HG02798 (cell line): Measurements from ENCODE around the gene ACER2.

Experiments
- ATAC-seq: cut with Tn5 transposase; IDR thresholded peaks from one replicate; pipeline ENCODE4 v1.9.1; 2021; ENCODE audit warnings: mild to moderate bottlenecking; ENCODE audit not compliant: unreplicated experiment, poor library complexity

ACER2 gene

DNA sequence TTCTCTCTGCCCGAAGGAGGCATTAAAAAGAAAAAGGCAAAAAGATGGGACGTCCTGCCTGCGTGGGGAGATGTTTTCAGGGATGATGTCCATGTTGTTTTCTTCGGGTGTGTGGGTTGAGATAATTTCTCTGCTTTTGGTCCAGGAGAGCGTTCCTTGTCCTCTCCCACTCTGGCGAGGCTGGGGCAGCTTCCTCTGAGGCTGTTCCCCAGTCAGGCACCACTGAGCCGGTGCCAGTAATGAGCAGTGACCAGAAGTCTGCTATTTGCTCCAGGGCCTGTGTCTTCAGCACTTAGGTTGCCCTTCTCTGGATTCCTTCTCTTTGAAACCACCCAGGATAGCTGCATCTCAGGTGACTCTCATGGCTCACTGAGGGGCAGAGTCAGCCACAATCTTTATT lies 71.5 kb downstream of the ACER2 start:
- ATAC-seq = no peak

DNA sequence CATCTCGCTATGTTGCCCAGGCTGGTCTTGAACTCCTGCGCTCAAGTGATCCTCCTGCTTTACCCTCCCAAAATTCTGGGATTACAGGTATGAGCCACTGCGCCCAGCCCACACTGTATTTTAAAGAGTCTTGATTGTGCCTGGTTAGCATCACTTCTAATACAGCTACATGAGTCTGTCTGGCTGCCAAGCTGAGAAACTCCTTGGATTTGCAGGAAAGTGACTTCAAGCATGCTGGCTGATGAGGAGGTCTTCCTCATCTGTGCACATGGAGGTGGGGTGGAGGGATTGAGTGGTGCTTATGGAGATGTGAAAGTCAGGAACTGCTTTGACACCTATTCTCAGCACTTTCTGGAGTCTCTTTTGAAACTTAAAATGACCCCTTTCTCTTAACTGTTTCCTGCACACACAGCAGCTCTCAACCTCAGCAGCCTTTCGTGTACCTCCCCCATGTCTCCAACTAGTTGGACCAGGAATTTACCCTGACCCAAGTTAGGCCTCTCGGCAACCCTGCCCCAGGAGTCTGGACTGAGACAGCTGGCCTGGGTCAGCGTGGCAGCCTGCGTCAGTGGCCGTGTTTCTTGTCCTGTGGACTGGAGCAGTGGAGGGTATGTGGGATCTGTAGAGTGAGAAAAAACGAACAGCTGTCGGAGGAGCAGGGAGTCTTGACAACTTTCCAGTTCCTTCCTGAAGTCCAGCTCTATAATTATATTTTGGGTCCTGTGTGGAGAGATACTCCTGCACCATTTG lies 72.5 kb downstream of the ACER2 start:
- ATAC-seq = no peak

DNA sequence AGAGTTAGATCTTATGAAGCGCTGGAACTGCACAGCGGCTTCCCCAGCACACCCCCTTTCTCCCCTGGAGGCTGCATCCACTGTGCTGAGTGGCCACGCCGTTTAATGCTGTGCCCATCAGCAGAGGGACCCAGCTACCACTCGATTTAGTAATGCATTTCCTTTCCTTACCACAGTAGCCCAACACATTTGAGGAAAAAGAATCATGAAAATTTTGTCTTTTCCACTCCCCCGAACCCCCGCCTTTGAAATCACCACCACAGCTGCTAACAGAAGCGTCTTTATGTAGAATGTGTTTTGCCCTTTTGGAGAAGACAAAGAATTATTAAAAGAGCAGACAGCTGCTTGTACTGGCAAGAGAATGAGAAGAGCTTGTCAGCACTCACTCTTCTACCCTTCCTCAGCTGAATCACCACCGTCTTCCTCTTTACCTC lies 73.2 kb downstream of the ACER2 start:
- no peak for ATAC-seq

DNA sequence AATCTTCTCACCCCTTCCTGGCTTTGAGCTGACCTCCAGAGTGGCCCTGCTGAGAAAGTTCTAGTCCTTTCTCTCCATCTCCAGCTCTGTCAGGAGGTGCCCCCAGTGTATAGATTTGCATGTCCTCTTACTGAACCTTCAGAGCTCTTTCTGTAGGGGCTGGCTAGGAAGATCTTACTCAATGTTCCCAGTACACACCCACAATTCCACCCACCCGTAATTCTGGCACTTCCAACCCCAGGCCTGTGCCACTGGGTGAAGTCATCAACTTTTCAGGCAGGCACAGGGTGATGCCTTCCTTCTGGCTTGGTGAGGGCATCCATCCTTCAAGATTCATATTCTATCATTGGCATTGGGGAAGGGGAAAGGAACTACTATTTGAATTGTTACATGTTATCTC lies 75.9 kb downstream of the ACER2 start:
- ATAC-seq = no peak

DNA sequence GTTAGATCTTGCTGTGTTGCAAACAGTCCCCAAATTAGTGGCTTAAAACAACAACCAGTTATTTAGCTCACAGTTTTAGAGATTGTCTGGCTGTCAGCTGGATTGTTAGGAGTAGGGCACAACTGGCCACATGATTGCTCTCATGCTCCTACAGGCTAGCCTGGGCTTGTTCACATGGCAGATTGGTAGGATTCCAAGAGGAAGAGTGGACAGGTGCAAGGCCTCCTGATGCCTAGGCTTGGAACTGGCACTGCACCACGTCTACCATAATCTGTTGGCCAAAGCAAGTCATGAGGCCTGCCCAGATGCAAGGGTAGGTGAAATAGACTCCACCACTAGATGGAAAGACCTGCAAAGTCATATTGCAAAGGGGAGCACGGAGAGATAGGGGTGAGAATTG lies 76.4 kb downstream of the ACER2 start:
- ATAC-seq = no peak

DNA sequence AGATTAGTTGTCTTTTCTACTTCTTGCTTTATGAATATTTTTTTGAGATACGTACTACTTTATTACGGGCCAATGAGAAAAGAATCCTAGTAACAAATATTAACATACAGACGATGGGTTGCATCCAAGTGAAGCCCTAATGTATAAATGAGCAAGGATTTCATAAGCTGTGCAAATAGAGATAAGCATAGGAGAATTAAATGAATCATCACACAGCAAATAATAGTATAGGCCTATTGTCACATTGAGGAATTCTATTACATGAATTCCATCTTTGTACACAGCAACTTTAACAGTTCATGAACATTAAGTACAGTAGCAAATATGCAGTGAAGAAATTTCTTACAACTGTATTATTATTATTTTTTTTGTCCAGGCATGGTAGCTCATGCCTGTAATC lies 78.0 kb downstream of the ACER2 start:
- ATAC-seq = no peak

DNA sequence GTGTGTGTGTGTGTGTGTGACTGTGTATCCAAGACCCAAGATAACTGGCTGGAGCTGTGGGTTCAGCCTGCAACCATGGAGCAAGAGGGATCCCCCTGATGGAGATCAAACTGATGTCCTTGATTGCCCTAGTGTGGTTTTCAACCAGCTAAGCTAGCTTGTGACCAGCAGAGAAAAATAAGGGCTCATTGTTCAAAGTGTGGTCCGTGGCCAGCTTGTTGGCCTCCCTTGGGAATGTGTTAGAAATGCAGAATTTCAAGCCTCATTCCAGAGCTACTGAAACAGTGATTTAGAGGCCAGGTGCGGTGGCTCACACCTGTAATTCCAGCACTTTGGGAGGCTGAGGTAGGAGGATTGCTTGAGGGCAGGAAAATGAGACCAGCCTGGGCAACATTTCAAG lies 79.9 kb downstream of the ACER2 start:
- ATAC-seq = no peak

DNA sequence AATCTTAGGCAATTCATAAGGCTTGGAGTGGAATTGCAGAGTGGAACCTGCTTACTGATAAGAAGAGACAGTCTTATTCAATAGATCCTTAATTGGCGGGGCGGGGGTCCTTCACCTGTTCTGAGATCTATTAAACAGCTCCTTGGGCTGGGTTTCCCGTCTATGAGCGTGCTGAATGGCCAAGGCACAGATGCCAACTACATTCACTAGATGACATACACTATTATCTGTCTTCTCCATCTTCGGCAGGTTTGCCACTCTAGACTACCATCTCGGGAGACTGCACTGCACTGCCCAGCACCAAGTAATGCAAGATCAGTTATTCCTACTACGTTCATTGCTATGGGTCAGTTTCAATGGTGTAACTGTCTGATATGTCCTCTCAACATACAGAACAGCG lies 81.5 kb downstream of the ACER2 start:
- no peak for ATAC-seq

DNA sequence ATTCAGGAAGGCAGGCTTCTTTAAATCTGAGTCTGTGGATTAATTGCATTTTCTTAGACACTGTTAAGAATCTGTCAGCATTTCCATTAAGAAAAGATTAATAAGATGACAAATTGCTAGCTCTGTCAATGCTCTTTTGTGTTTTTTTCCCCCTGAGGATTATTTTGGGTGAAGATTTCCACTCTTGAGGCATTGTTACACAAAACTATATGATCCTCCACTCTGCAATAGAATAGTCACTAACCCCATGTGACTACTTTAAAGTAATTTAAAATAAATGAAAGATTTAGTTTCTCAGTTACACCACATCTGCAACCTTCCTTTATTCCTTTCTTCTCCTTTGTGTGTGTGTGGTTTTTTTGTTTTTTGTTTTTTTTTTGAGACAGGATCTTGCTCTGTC lies 82.0 kb downstream of the ACER2 start:
- no peak for ATAC-seq

DNA sequence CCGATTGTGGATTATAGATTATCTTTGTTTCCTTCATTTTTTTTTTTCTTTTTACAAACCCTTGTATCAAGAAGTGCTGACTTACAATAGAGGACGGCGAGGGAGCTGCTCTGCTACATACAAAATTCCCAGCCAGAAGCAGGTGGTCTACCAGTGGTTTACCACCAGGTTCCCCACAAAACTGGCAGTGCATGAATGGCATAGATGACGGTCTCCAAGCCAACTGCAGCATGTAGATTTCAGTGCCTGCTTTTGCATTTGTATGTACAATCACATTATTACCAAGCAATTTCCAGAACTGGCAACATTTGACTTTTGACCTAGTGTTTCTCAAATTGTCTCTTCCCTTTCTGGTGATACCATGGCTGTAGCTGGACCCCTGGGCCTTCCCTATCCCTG lies 84.0 kb downstream of the ACER2 start:
- ATAC-seq = no peak

DNA sequence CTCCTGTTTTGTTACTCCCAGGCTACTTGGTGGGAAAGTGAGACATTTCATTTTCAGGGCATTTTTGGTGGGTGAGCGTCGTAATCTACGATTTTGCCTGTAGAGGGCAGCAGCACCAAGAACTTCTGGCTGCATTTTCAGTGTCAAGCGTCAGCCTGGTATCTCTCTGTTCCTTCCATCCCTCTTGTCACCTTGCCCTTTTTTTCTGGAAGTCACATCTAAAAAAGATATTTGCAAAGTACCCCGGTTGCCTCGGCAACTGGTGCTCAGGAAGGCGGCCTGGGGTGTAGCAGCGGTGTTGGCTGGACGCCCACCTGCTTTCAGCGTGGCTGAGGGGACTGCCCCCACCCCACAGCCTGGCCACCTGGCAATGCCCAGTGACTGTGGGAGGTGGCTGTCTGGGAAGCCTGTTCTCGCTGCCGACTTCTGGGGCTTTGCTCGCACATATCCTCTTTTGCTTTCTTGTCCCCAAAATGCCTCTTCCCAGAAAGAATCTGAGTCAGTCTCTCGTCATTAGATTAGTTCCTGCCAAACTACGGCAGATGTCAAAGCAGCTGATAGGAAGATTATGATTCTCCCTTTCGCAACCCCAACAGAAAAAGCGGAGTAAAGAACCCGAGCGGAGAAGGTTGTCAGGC lies 84.5 kb downstream of the ACER2 start:
- peak; percentile 79 for ATAC-seq

DNA sequence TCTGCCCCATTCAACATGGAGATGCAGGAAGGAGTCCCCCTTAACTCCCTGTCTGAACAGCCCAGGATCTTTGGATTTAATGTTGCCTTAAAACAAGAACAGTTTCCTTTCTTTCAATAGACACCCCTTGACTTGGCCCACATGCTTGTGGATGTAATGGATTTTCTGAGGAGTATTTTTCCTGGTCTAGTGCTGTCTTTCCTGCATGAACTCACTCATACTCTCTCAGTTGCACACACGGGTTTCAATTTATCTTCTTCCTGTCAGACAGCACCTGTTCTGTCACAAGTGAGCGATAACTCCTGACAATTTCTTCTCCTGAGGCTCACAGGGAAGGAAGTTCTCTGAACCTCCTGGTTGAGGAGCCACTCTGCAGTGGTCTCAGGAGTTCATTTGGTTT lies 85.1 kb downstream of the ACER2 start:
- ATAC-seq = no peak

DNA sequence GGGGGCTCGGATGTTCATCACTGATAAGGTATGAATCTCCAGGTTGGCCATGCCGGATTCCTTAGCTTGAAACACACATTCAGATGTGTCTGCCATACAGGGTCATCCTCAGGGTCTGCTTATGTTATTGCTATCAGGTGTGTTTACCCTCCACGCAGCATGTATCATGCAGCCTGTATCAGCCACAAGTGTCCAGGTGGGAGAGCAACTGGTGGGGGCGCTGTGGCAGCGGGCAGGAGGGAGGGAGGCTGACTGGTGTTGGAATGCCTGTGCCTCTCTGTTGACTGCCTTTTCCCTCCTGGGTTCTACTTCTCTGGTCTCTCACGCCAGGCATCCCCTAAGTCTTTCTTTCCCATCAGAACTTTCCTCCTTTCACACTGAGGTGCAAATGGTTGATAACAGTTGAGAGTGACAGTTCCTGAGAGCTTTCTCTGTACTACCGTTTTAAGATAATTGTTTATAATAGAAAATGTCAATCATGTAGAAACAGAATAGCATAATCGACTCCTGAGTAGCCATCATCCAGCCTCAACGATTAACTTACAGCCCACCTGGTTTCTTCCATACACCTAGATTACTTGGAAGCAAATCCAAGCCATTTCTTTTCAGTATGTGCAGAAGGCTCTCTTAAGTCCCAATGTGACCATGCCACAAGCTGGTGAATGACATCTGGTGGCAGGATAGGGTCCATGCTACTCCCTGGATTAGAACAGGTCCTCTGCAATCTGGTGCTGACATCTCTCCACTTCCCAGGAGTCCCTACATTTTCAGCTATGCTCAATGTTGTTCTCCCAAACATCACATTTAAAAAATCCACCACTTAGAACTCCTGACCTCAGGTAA lies 86.6 kb downstream of the ACER2 start:
- no peak for ATAC-seq

DNA sequence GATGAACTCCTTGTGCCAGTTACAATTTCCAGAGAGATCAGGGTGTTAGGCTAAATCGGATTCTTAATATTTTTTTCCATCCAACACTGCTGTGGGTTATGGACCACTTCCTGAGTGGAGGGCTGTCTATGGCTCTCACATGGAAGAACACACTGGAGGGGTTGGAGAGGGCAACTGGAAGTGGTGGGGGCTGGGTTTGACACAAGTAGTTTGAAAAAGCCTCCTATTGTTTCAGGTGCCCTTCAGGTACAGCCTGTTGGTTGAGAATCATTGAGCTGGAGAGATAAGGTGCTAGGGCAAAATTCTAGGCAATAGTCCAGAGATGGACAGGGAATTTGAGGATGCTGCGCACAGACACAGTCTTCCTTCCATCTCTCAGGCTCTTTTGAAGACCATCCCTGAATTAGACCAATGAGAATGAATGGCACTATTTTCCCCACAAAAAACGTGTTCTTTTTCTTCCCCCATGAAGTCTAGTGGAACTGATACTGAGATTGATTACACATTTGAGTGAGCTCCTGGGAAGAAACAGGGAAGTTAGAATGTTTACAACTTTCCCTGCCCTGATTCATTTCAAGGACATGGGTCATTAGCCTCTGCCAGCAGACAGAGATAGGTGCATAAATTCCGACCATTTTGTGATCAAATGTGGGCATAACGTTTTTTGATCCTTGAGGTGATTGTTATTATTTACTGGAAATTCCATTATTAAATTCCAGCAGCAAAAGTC lies 87.7 kb downstream of the ACER2 start:
- no peak for ATAC-seq

DNA sequence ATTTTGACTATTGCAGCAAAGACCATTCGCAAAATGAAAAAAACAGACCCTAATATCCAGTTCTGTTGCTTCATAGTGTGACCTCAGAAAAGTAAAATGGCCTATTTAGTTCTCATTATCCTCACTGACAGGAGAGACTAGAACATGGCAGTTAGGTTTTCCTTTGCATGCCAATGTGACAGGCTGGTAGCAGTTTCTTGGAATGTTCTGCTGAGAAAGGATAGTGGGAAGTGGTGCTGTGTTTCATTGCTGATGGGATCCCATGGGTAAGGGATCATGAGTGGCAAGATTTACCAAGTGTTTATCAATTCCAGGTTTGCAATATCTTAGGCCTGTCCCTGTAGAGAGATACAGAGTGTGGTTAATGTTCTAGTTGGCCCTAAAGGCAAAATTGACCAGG lies 88.5 kb downstream of the ACER2 start:
- no peak for ATAC-seq

DNA sequence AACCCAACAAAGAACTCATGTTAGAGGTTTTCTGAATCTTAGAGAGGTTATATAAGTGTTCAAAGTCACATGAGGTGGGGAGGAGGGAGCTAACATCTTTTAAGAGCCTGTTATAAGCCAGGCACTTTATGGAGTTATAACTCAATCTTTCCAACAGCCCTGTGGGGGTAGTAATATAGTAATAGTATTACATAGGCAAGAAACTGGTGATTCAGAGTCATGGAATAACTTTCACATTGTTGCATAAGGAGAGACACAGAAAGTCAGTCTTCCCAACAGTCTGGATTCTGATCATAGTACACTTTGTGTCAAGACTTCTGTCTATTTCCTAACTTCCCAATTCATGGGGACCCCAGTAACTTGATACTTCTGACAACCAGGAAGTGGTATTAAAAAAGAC lies 89.2 kb downstream of the ACER2 start:
- ATAC-seq = no peak
